C4-2B (cell line): Measurements from ENCODE around the gene ATP5PF.
"Not testable (repeated sequence)": the region's sequence is repeated elsewhere in the genome, so short reads cannot be mapped to it uniquely, and the experiment has no call there.

ENCODE experiments used
- H3K27ac ChIP-seq: fragments of 450-650 bp; 2 replicates; pipeline ENCODE4 v1.5.1; 2017
- CTCF ChIP-seq: fragments of 450-650 bp; conservative IDR thresholded peaks from 2 replicates; pipeline ENCODE4 v1.5.1; 2017; ENCODE audit warnings: mild to moderate bottlenecking
- ZFX ChIP-seq: fragments of 450-650 bp; IDR thresholded peaks from 2 replicates; pipeline ENCODE4 v1.6.1; 2017

ATP5PF gene

GRCh38 chr21:25722631-25723030 is 12.1 kb downstream of the ATP5PF start:
- no peak for TF ChIP-seq ZFX
- no peak for TF ChIP-seq CTCF
- H3K27ac ChIP-seq: no peak overlapping the region

- TF ChIP-seq ZFX: no peak
- TF ChIP-seq CTCF: no peak
- H3K27ac ChIP-seq: no peak overlapping the region
Observed at GRCh38 chr21:25721987-25722386, 12.7 kb downstream of the ATP5PF start.

GRCh38 chr21:25717491-25718147 is 17.1 kb downstream of the ATP5PF start:
- no peak for TF ChIP-seq CTCF
- no peak for TF ChIP-seq ZFX
- H3K27ac ChIP-seq: no peak overlapping the region

GRCh38 chr21:25714066-25714465 is 20.6 kb downstream of the ATP5PF start:
- H3K27ac ChIP-seq: not testable (repeated sequence)

- TF ChIP-seq CTCF (no peak), ZFX (no peak)
- H3K27ac ChIP-seq: no peak overlapping the region
Observed at GRCh38 chr21:25710550-25710949, 24.2 kb downstream of the ATP5PF start.

- no peak overlapping the region for H3K27ac ChIP-seq
- TF ChIP-seq CTCF: no peak
- no peak for TF ChIP-seq ZFX
Observed at GRCh38 chr21:25709684-25710265, 24.9 kb downstream of the ATP5PF start.

- peak; percentile 83 for TF ChIP-seq CTCF
- no peak for TF ChIP-seq ZFX
- H3K27ac ChIP-seq: no peak overlapping the region
Observed at GRCh38 chr21:25708467-25709065, 26.1 kb downstream of the ATP5PF start.
